Measurements from ENCODE around the gene ABT1. TPM values are rescaled to one million over a fixed set of nuclear protein-coding genes. Genes with fewer than 3 reads are reported as not detected.
"Not testable (repeated sequence)": the region's sequence is repeated elsewhere in the genome, so short reads cannot be mapped to it uniquely, and the experiment has no call there.

Gene ABT1
- polyA plus RNA-seq, result 16.0 to 21.4 TPM (median 16.8 TPM) in 3 replicates
- 6.1 TPM for polyA plus RNA-seq (2011; ENCODE audit: low read depth)
- 14.3 and 14.6 TPM in 2 replicates for polyA plus RNA-seq (2011; cell fraction: cytosol; rRNA removed)
- polyA plus RNA-seq (2011; cell fraction: nucleus; rRNA removed), result 11.0 and 13.1 TPM in 2 replicates
- polyA plus RNA-seq (2012; ENCODE audit: low replicate concordance), result 12.8 and 15.0 TPM in 2 replicates
- polyA minus RNA-seq, result 8.2 to 16.3 TPM (median 10.7 TPM) in 3 replicates
- 17.6 TPM for polyA minus RNA-seq (2011; cell fraction: cytosol; rRNA and poly(A)+ RNA removed)
- 6.4 and 7.4 TPM in 2 replicates for polyA minus RNA-seq (2011; cell fraction: nucleus; rRNA and poly(A)+ RNA removed)

GRCh38 chr6:26596579-26597388 is at the start of gene ABT1:
TSS of gene ABT1 (plus strand) at chr6:26596953. CDS start at chr6:26596983, 30 bp downstream.
- H3K4me3 ChIP-seq (ENCODE audit: control insufficient read depth in 2 of 3, extremely low read depth in 1 of 3, insufficient read depth in 2 of 3, low read depth in 1 of 3, low read length in 3 of 3), result peak within 1 kb of the TSS; percentile 93 to 98 (median 96)
- H3K36me3 ChIP-seq (ENCODE audit: control insufficient read depth in 2 of 2, extremely low read depth in 1 of 2, insufficient read depth in 2 of 2, low read length in 2 of 2), result peaks cover 8 to 15% of the 10 kb centered on the region in 2 experiments
- H4K20me1 ChIP-seq (ENCODE audit: control insufficient read depth, extremely low read depth, insufficient read depth, low read length), result no peaks in the 10 kb centered on the region
- peaks cover 20% of the 10 kb centered on the region for H3K79me2 ChIP-seq (ENCODE audit: control insufficient read depth, insufficient read depth, low read length)
- H3K4me2 ChIP-seq (ENCODE audit: control insufficient read depth, extremely low read depth, insufficient read depth, low read depth, low read length), result peak within 1 kb of the TSS; percentile 91
- no peaks in the 10 kb centered on the region for H3K9me3 ChIP-seq (ENCODE audit: control insufficient read depth, low read depth, low read length)
- TF ChIP-seq, protein P1, sequence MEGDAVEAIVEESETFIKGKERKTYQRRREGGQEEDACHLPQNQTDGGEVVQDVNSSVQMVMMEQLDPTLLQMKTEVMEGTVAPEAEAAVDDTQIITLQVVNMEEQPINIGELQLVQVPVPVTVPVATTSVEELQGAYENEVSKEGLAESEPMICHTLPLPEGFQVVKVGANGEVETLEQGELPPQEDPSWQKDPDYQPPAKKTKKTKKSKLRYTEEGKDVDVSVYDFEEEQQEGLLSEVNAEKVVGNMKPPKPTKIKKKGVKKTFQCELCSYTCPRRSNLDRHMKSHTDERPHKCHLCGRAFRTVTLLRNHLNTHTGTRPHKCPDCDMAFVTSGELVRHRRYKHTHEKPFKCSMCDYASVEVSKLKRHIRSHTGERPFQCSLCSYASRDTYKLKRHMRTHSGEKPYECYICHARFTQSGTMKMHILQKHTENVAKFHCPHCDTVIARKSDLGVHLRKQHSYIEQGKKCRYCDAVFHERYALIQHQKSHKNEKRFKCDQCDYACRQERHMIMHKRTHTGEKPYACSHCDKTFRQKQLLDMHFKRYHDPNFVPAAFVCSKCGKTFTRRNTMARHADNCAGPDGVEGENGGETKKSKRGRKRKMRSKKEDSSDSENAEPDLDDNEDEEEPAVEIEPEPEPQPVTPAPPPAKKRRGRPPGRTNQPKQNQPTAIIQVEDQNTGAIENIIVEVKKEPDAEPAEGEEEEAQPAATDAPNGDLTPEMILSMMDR (optimal IDR thresholded peaks at IDR 0.05 in 1 of 3, IDR thresholded peaks at IDR 0.05 in 1 of 3, conservative IDR thresholded peaks at IDR 0.05 in 1 of 3; ENCODE audit: extremely low read depth in 1 of 3, insufficient read depth in 2 of 3, low read length in 3 of 3), result no peak
- TF ChIP-seq EZH2 (IDR thresholded peaks at IDR 0.05; ENCODE audit: low read length), result no peak
- peak within 1 kb of the TSS; percentile 98 for H3K9ac ChIP-seq (ENCODE audit: control insufficient read depth, extremely low read depth, insufficient read depth, low read length)
- peak within 1 kb of the TSS; percentile 85 for H3K27ac ChIP-seq (ENCODE audit: control insufficient read depth, insufficient read depth, low read length)
- no peaks in the 10 kb centered on the region for H3K9me1 ChIP-seq (ENCODE audit: control insufficient read depth, extremely low read depth, insufficient read depth, low read length)
- peaks cover 22% of the 10 kb centered on the region for H3K4me1 ChIP-seq (ENCODE audit: control insufficient read depth, extremely low read depth, insufficient read depth, low read length)
- dilution Hi-C loops (cut with MboI; ENCODE audit: extremely low pct_ligation_motif_present, low sequenced_read_pairs), result no loop called here
- H2AFZ ChIP-seq (ENCODE audit: control insufficient read depth, low read length), result peak within 1 kb of the TSS; percentile 87
- DNase-seq (ENCODE audit: low read depth, low spot score) (peak; percentile 86), FAIRE-seq (peak; percentile 97)
- no peaks in the 10 kb centered on the region for H3K27me3 ChIP-seq (ENCODE audit: control insufficient read depth, extremely low read depth, insufficient read depth, low read length)

GRCh38 chr6:26547363-26547762 is 49.4 kb upstream of the ABT1 start:
- not testable (repeated sequence) for H3K4me2 ChIP-seq (ENCODE audit: control insufficient read depth, extremely low read depth, insufficient read depth, low read depth, low read length); H2AFZ ChIP-seq (ENCODE audit: control insufficient read depth, low read length); H3K36me3 ChIP-seq (ENCODE audit: control insufficient read depth in 2 of 2, extremely low read depth in 1 of 2, insufficient read depth in 2 of 2, low read length in 2 of 2); H3K27me3 ChIP-seq (ENCODE audit: control insufficient read depth, extremely low read depth, insufficient read depth, low read length); DNase-seq (ENCODE audit: low read depth, low spot score); FAIRE-seq; H3K4me1 ChIP-seq (ENCODE audit: control insufficient read depth, extremely low read depth, insufficient read depth, low read length); H3K9me3 ChIP-seq (ENCODE audit: control insufficient read depth, low read depth, low read length); H3K27ac ChIP-seq (ENCODE audit: control insufficient read depth, insufficient read depth, low read length); H3K9ac ChIP-seq (ENCODE audit: control insufficient read depth, extremely low read depth, insufficient read depth, low read length); H3K4me3 ChIP-seq (ENCODE audit: control insufficient read depth in 2 of 3, extremely low read depth in 1 of 3, insufficient read depth in 2 of 3, low read depth in 1 of 3, low read length in 3 of 3); H4K20me1 ChIP-seq (ENCODE audit: control insufficient read depth, extremely low read depth, insufficient read depth, low read length); H3K9me1 ChIP-seq (ENCODE audit: control insufficient read depth, extremely low read depth, insufficient read depth, low read length); H3K79me2 ChIP-seq (ENCODE audit: control insufficient read depth, insufficient read depth, low read length)
- dilution Hi-C loops (cut with MboI; ENCODE audit: extremely low pct_ligation_motif_present, low sequenced_read_pairs), result loop anchor here (25.0 kb wide), 1 partner anchor 210 kb away; no protein-coding TSS in a partner anchor

All from keratinocyte (primary cell).